GM18951 (cell line): ENCODE data around the gene TRIM56.
"Not testable (repeated sequence)": the region's sequence is repeated elsewhere in the genome, so short reads cannot be mapped to it uniquely, and the experiment has no call there.

ENCODE experiments used
- POLR2A ChIP-seq: IDR thresholded peaks from 4 replicates; pipeline ENCODE4 v1.6.1; 2011; ENCODE audit warnings: mild to moderate bottlenecking; ENCODE audit not compliant: insufficient read length, insufficient read depth; ENCODE audit errors: extremely low read depth
- in situ Hi-C: fragments of 300-500 bp; cut with MboI; formaldehyde crosslinking; loops from one replicate; pipeline ENCODE4 v1.12.0; 2022; ENCODE audit warnings: low sequenced_read_pairs, mixed read lengths, inconsistent platforms; ENCODE audit not compliant: unreplicated experiment

The TRIM56 gene

DNA sequence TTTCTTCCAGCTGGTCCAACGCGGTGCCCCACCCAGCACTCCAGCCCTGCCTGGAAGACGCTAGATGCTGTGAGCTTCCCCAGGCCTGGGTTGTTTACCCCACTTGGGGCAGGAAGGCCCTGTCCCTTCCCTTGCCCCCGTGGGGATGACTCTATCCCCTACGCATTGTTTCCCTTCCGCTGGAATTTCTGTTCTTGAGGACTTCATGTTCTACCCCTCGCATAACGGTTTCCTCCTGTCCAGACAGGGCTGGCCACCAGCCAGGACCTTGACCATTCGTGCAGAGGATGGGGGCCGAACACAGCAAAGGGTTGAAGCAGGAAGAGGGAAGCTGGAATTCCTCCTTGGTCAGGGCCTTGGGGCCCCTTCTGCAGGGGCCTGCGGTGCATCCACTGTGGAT is 27.0 kb downstream of the TRIM56 start:
- no peak for TF ChIP-seq POLR2A
- in situ Hi-C loops, result no loop called here

DNA sequence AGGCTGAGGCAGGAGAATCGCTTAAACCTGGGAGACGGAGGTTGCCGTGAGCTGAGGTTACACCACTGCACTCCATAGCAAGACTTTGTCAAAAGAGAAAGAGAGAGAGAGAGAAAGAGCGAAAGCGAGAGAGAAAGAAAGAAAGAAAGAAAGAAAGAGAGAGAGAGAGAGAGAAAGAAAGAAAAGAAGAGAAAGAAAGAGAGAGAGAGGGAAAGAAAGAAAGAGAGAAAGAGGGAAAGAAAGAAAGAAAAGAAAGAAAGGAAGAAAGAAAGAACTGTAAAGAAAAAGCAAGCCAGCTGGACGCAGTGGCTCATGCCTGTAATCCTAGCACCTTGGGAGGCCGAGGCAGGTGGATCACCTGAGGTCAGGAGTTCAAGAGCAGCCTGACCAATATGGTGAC is 27.9 kb downstream of the TRIM56 start:
- in situ Hi-C loops, result not testable (repeated sequence)

DNA sequence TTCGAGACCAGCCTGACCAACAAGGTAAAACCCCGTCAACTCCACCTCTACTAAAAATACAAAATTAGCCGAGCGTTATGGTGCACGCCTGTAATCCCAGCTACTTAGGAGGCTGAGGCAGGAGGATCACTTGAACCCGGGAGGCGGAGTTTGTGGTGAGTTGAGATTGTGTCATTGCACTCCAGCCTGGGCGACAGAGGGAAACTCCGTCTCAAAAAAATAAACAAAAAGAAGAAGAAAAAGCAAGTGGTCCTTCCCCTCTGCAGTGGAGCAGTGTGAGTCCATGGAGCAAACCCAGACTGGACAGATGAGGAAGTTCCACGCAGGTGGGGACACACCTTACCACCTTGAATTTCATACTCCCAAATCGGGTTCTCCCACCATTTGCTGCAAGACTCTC is 28.6 kb downstream of the TRIM56 start:
- no peak for TF ChIP-seq POLR2A

GRCh38 chr7:101114492-101114891 is 29.2 kb downstream of the TRIM56 start:
- in situ Hi-C loops, result no loop called here
- TF ChIP-seq POLR2A, result no peak

More for the DNA sequence above, 28.6 kb downstream of the TRIM56 start:
- in situ Hi-C loops, result no loop called here

DNA sequence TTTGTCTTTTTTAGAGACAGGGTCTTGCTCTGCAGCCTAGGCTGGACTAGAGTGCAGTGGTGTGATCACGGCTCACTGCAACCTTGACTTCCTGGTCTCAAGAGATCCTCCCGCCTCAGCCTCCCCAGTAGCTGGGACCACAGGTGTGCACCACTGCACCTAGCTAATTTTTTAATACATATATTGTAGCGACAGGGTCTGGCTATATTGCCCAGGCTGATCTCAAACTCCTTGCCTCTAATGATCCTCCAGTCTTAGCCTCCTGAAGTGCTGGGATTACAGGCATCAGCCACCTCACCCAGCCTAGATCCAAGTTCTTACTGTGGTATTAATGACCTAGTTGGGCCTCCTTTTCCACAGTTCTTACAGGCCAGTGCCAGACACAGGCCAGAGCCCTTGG is 29.9 kb downstream of the TRIM56 start:
- in situ Hi-C loops, result no loop called here
- no peak for TF ChIP-seq POLR2A

- no peak for TF ChIP-seq POLR2A
- in situ Hi-C loops, result no loop called here
These were observed 31.6 kb downstream of the TRIM56 start for GRCh38 chr7:101116898-101117297.

DNA sequence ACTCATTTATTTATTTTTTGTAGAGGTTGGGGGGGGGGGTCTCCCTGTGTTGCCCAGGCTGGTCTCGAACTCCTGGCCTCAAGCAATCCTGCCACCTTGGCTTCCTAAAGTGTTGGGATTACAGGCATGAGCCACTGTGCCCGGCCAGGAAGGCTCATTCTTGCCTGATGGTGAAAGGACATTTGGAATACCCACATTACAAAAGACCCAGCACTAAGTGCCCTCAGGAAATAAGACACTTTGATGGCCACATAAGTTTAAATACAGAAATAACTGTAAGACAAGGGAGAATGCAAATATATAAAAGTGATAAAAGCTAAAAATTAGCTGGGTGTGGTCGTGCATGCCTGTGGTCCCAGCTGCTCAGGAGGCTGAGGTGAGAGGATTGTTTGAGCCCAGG is 33.6 kb downstream of the TRIM56 start:
- TF ChIP-seq POLR2A, result no peak

DNA sequence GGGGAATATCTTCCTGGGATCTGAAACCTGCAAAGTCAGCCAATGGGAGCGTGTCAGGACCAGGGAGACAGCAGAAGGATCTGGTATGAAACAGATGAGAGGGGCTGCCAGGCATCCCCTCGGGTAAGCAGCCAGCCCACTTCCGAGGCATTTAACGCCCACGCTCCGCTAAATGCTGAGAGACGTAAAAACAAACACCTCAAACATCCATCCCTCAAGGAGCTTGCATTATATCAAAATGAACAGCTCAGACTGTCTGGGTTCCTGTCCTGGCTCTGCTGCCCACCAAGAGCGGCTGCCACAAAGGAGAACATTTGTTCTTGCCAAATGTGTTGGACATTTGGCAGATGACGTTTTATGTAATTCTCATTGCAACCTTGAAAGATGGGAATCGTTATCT is 34.6 kb downstream of the TRIM56 start:
- TF ChIP-seq POLR2A, result no peak
- in situ Hi-C loops, result no loop called here

More for the DNA sequence above, 33.6 kb downstream of the TRIM56 start:
- in situ Hi-C loops, result no loop called here

- in situ Hi-C loops, result no loop called here
- TF ChIP-seq POLR2A, result no peak
These were observed 35.0 kb downstream of the TRIM56 start for GRCh38 chr7:101120315-101120714.

- in situ Hi-C loops, result not testable (repeated sequence)
These were observed 36.3 kb downstream of the TRIM56 start for GRCh38 chr7:101121631-101121990.

DNA sequence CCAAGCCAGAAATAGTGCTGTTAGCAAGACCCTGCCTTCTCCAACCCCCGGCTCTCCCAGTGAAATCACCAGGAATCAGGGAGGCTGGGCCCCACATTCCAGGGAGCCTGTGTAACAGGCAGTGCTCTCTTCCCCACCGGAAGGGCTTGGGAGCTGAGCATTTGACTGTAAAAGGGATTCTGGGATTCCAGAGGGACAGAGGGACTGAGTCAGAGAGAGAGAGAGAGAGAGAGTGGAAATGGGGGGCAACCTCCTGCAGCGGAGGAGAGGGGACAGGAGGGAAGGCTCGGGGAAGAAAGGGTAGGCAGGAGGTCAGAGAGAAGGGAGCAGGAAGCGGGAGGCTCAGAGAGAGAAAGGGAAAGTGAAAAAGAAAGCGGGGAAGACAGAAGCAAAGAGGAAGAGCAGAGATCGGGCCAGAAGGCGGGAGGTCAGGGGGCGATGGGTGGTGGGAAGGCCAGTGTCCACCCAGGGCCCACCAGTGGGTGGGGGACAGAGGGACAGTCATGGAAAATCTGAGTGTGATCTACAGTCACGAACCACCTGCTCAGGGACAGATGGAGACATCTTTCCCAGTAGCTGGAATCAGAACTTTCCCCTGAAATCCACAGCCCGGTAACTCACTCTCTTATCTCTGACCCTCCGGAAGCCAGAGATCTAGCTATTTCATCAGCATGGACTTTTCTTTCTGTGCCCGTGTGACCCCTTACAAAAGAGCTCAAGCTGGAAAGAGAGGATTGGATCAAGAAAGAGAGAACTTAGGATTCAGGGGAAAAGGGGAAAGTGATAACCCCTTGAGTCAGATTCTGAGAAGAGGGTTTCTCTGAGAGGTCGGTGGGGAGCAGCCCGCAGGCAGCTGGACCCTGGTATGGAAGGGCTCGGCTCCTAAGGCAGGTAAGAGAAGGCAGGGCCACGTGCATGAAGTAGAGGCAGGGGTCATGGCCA is 37.0 kb downstream of the TRIM56 start:
- in situ Hi-C loops, result no loop called here

GRCh38 chr7:101122933-101123702 is 37.8 kb downstream of the TRIM56 start:
- in situ Hi-C loops, result no loop called here
- no peak for TF ChIP-seq POLR2A

More for the DNA sequence above, 37.0 kb downstream of the TRIM56 start:
- no peak for TF ChIP-seq POLR2A

GRCh38 chr7:101123703-101124068 is 38.4 kb downstream of the TRIM56 start:
- TF ChIP-seq POLR2A, result no peak
- in situ Hi-C loops, result no loop called here

DNA sequence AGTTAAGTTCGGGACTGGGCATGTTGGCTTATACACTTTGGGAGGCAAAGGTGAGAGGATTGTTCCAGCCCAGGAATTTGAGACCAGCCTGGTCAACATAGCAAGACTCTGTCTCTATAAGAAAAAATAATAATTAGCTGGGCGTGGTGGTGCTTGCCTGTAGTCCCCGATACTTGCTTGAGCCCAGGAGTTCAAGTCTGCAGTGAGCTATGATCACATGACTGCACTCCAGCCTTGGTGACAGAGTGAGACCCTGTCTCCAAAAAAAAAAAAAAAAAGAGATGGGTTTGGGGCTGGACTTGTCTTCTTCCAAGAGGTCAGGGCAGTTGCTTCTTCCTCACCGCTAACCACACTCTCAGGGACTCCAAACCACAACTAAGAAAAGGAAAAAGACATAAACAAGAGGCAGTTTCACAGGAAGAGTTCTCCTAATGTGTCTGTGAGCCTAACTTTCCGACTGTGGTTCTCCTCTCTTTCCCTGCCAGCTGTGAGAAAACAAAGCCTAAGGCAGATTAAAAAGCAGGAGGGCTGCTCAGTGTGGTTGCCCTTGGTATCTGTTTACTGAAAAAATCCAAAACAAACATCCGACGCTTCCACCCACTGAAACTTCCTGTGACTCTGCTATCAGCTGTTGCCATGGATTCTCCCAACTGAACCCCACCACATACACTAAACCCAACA is 39.2 kb downstream of the TRIM56 start:
- no peak for TF ChIP-seq POLR2A
- in situ Hi-C loops, result no loop called here
